Measurements from ENCODE around the gene ALPL.

ALPL gene

DNA sequence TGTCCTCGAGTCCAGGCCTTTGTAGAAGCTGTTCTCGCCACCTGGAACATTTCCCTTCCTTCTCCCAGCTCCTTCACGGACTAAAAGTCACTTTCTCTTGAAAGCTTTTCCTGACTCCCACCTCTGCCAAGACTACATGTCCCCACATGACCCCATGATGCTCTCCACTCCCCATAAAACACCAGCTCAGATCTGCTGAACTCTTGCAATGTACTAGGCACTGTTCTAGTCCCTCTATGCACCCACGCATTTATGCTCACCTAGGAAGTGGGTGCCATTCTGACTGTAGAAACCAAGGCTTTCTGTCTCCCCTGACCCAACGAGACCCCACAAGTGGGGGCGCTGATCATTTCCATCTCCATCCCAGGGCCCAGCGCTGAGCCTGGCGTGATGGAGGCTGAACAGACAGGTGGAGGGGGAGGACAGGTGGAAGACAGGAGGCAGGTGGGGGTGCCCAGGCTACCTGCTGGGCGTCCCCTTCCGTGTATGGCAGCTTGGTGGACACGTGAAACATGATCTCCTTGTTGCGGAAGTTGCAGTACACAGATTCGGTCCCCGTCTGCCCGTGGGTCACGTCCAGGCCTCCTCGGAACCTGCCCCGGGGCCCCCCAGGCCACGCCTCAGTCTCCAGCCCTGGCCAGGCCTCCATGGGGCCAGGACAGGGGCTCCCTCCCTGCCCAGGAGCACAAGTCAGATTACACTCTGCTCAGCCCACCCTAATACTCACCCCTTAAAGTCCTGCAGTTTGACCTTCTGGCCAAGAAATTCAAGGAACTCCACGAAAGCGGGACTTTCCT, 102.0 kb downstream of the ALPL start:
- Histone ChIP-seq H3K36me3 (ENCODE audit: control insufficient read depth, insufficient read depth, low read length) (no peaks in the 10 kb centered on the region), H3K4me1 (ENCODE audit: control insufficient read depth, insufficient read depth, low read length, poor library complexity, severe bottlenecking) (peaks cover 12% of the 10 kb centered on the region), H3K4me3 (ENCODE audit: extremely low read depth, insufficient read depth, low read length, poor library complexity, severe bottlenecking) (no peak overlapping the region), H3K9me3 (ENCODE audit: control insufficient read depth, low read length) (no peaks in the 10 kb centered on the region), H3K27ac (ENCODE audit: low read depth, low read length, severe bottlenecking) (no peak overlapping the region)
- WGBS, 2 experiments (ENCODE audit: insufficient coverage in 2 of 2), result 95 to 96% methylated on average over 16 to 20 of the region's 21 CpGs

DNA sequence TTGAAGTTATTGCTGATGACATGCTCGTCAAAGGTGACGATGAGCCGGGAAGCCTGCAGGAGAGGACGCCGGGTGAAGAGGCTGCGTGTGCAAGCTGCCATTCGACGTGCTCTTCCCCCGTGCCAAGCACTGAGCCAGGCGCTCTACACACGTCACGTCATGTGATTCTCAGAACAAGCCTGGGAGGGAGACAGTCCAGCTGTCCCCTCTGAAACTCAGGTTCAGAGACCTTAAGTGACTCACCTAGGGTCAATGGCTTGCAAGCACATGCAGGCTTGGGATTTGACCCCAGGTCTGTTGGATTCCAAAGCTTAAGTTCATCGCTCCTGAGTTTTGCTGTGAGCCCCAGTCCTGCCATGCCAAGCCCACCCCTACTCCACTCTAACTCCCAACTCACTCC, 102.8 kb downstream of the ALPL start:
- no peak overlapping the region for H3K4me3 ChIP-seq (ENCODE audit: extremely low read depth, insufficient read depth, low read length, poor library complexity, severe bottlenecking)
- H3K27ac ChIP-seq (ENCODE audit: low read depth, low read length, severe bottlenecking), result no peak overlapping the region
- H3K4me1 ChIP-seq (ENCODE audit: control insufficient read depth, insufficient read depth, low read length, poor library complexity, severe bottlenecking), result peaks cover 12% of the 10 kb centered on the region
- H3K36me3 ChIP-seq (ENCODE audit: control insufficient read depth, insufficient read depth, low read length), result no peaks in the 10 kb centered on the region
- 91 to 97% methylated on average over 13 of the region's 13 CpGs for WGBS, 2 experiments (ENCODE audit: insufficient coverage in 2 of 2)
- H3K9me3 ChIP-seq (ENCODE audit: control insufficient read depth, low read length), result no peaks in the 10 kb centered on the region

- no peaks in the 10 kb centered on the region for H3K36me3 ChIP-seq (ENCODE audit: control insufficient read depth, insufficient read depth, low read length)
- H3K4me1 ChIP-seq (ENCODE audit: control insufficient read depth, insufficient read depth, low read length, poor library complexity, severe bottlenecking), result peaks cover 9% of the 10 kb centered on the region
- H3K27ac ChIP-seq (ENCODE audit: low read depth, low read length, severe bottlenecking), result no peak overlapping the region
- WGBS, 2 experiments (ENCODE audit: insufficient coverage in 2 of 2), result 87 to 92% methylated on average over 14 to 15 of the region's 19 CpGs
- no peak overlapping the region for H3K4me3 ChIP-seq (ENCODE audit: extremely low read depth, insufficient read depth, low read length, poor library complexity, severe bottlenecking)
- no peaks in the 10 kb centered on the region for H3K9me3 ChIP-seq (ENCODE audit: control insufficient read depth, low read length)
Measured at GRCh38 chr1:21613072-21613867, 104.0 kb downstream of the ALPL start.

- WGBS, 2 experiments (ENCODE audit: insufficient coverage in 2 of 2), result 91 to 92% methylated on average over 10 to 11 of the region's 11 CpGs
- H3K4me1 ChIP-seq (ENCODE audit: control insufficient read depth, insufficient read depth, low read length, poor library complexity, severe bottlenecking), result peaks cover 7% of the 10 kb centered on the region
Measured at GRCh38 chr1:21614419-21615115, 105.3 kb downstream of the ALPL start.

GRCh38 chr1:21616372-21616771, 107.1 kb downstream of the ALPL start:
- H3K27ac ChIP-seq (ENCODE audit: low read depth, low read length, severe bottlenecking), result no peak overlapping the region
- H3K36me3 ChIP-seq (ENCODE audit: control insufficient read depth, insufficient read depth, low read length), result no peaks in the 10 kb centered on the region
- WGBS, 2 experiments (ENCODE audit: insufficient coverage in 2 of 2), result 89 to 94% methylated on average over 2 to 8 of the region's 8 CpGs
- no peak overlapping the region for H3K4me3 ChIP-seq (ENCODE audit: extremely low read depth, insufficient read depth, low read length, poor library complexity, severe bottlenecking)
- no peaks in the 10 kb centered on the region for H3K9me3 ChIP-seq (ENCODE audit: control insufficient read depth, low read length)
- peaks cover 7% of the 10 kb centered on the region for H3K4me1 ChIP-seq (ENCODE audit: control insufficient read depth, insufficient read depth, low read length, poor library complexity, severe bottlenecking)

More at GRCh38 chr1:21614419-21615115, 105.3 kb downstream of the ALPL start:
- Histone ChIP-seq H3K9me3 (ENCODE audit: control insufficient read depth, low read length) (no peaks in the 10 kb centered on the region), H3K36me3 (ENCODE audit: control insufficient read depth, insufficient read depth, low read length) (no peaks in the 10 kb centered on the region), H3K4me3 (ENCODE audit: extremely low read depth, insufficient read depth, low read length, poor library complexity, severe bottlenecking) (no peak overlapping the region), H3K27ac (ENCODE audit: low read depth, low read length, severe bottlenecking) (no peak overlapping the region)

DNA sequence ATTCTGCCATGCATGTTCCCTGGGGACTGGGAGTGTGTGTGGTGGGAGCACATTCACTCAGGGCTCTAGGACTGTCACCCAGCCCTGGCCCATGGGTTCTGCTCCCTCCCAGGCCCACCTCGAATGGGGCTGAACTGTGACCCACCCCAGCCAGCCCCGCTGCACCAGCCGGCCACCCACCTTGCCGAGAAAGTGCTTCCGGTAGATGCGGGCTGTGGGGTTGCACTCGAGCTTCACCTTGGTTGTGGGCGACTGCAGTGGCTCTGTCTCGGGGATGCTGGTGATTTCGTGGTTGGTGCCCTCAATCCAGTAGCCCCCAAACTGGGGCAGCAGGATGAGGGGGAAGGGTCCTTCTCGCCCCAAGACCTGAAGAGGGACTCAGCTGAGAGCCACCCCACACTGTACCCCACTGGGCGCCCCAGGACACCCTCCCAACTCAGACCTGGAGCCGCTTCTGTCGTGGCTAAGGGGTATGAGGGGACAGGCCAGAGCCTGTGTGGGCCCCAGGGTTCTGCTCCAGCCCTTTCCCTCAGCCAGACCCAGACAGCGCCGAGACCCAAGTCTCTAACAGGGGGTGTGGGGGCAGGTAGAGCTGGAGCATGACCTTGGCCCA, 108.0 kb downstream of the ALPL start:
- H3K27ac ChIP-seq (ENCODE audit: low read depth, low read length, severe bottlenecking), result no peak overlapping the region
- no peaks in the 10 kb centered on the region for H3K36me3 ChIP-seq (ENCODE audit: control insufficient read depth, insufficient read depth, low read length)
- H3K4me1 ChIP-seq (ENCODE audit: control insufficient read depth, insufficient read depth, low read length, poor library complexity, severe bottlenecking), result peaks cover 7% of the 10 kb centered on the region
- H3K4me3 ChIP-seq (ENCODE audit: extremely low read depth, insufficient read depth, low read length, poor library complexity, severe bottlenecking), result no peak overlapping the region
- H3K9me3 ChIP-seq (ENCODE audit: control insufficient read depth, low read length), result no peaks in the 10 kb centered on the region
- 93% methylated on average over 7 to 11 of the region's 16 CpGs for WGBS, 2 experiments (ENCODE audit: insufficient coverage in 2 of 2)

DNA sequence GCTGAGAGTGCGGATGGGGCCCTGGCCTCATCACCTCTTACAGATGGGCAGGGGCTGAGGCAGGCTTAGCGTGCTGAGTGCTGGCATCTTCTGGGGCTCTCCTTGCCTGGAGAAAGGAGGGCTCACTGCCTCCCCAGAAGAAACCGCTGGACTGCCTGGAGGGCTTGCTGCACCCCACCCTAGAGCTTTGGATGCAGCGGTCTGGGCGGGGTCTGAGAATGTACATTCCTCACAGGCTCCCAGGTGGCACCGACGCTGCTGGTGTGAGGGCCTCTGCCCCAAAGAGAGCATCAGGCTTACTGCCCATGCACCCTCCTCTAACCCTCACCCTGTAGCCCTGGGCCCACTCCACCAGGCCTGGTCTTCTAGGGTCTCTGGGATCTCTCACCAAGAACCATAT, 108.8 kb downstream of the ALPL start:
- no peaks in the 10 kb centered on the region for H3K9me3 ChIP-seq (ENCODE audit: control insufficient read depth, low read length)
- H3K4me3 ChIP-seq (ENCODE audit: extremely low read depth, insufficient read depth, low read length, poor library complexity, severe bottlenecking), result no peak overlapping the region
- H3K4me1 ChIP-seq (ENCODE audit: control insufficient read depth, insufficient read depth, low read length, poor library complexity, severe bottlenecking), result peaks cover 10% of the 10 kb centered on the region
- WGBS, 2 experiments (ENCODE audit: insufficient coverage in 2 of 2), result 88 to 93% methylated on average over 4 to 7 of the region's 7 CpGs
- H3K27ac ChIP-seq (ENCODE audit: low read depth, low read length, severe bottlenecking), result no peak overlapping the region
- H3K36me3 ChIP-seq (ENCODE audit: control insufficient read depth, insufficient read depth, low read length), result no peaks in the 10 kb centered on the region

DNA sequence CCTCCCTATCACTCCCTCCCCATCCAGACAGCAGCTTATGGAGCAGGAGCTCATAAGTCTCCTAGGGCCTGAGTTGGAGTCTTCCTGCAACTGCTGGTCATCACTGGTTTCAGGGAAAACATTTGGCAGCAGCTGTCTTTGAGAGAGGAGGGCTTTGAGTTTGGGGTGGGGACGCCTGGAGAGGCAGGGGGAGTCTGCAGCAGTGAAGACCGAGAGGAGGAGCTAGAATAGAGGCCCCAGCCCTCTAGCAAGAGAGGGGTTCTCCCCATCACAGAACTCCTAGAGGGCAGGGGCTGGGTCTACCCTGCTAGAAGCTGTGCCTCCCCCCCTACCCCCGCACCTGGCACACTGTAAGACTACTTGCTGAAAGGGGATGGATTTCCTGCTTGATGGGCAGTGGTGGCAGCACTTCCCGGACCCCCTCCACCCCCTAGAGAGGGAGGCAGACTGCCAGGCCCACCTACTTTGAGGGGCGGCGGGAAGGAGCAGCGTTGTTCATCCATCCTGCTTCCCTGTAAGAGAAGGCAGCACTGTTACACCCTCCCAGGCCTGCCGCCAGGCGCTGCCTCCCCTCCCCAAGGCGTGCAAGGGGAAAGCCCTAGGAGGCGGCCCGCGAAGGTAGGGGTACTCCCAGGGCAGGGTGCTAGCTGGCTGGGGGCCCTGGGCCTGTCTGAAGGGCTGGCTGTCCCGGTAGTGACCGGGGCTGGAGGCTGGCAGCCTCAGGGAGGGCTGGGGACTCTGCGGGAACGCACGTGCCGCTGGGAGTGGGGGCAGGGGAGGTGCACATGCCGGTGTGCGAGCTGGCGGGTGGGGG, 109.5 kb downstream of the ALPL start:
- peaks cover 14% of the 10 kb centered on the region for H3K4me1 ChIP-seq (ENCODE audit: control insufficient read depth, insufficient read depth, low read length, poor library complexity, severe bottlenecking)
- H3K27ac ChIP-seq (ENCODE audit: low read depth, low read length, severe bottlenecking), result no peak overlapping the region
- no peak overlapping the region for H3K4me3 ChIP-seq (ENCODE audit: extremely low read depth, insufficient read depth, low read length, poor library complexity, severe bottlenecking)
- no peaks in the 10 kb centered on the region for H3K36me3 ChIP-seq (ENCODE audit: control insufficient read depth, insufficient read depth, low read length)
- WGBS, 2 experiments (ENCODE audit: insufficient coverage in 2 of 2), result 28 to 30% methylated on average over 9 to 19 of the region's 22 CpGs
- H3K9me3 ChIP-seq (ENCODE audit: control insufficient read depth, low read length), result no peaks in the 10 kb centered on the region

DNA sequence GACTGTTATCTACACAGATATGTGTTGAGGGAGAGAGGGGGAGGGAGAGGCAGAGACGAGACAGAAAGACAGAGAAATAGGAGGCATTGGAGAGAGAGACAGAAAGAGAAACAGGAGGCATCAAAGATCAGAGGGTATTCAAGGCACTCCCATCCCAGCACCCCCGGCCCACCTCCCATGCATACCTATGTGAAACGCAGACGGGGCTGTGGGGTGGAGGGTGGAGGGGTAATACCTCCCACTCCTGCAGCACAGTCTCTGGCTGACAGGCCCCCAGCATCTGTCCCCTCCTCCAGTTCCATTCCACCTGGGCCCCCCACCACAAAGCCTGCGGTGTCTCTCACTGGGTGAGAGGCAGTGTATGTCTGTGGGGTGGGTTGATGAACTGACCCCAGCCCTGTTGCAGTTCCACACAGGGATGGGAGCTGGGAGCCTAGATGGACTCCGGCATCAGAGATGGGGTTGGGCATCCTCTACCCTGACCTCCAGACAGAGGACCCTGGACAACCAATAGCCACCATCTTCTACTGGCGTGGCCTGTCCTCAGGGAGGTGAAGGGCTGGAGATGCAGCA, 110.2 kb downstream of the ALPL start:
- Histone ChIP-seq H3K4me3 (ENCODE audit: extremely low read depth, insufficient read depth, low read length, poor library complexity, severe bottlenecking) (no peak overlapping the region), H3K4me1 (ENCODE audit: control insufficient read depth, insufficient read depth, low read length, poor library complexity, severe bottlenecking) (peaks cover 14% of the 10 kb centered on the region), H3K9me3 (ENCODE audit: control insufficient read depth, low read length) (no peaks in the 10 kb centered on the region), H3K27ac (ENCODE audit: low read depth, low read length, severe bottlenecking) (no peak overlapping the region), H3K36me3 (ENCODE audit: control insufficient read depth, insufficient read depth, low read length) (no peaks in the 10 kb centered on the region)
- 30 to 73% methylated on average over 2 to 3 of the region's 7 CpGs for WGBS, 2 experiments (ENCODE audit: insufficient coverage in 2 of 2)

Data from mesodermal cell (in vitro differentiated cells).